Activated CD8-positive, alpha-beta T cell treated with anti-CD3 and anti-CD28 coated beads for 36 hours (primary cell): ENCODE measurements around the gene CABP7. TPM values are rescaled to one million over a fixed set of nuclear protein-coding genes. Genes with fewer than 3 reads are reported as not detected.

Experiments used
- ATAC-seq: fragments of 200-7000 bp; cut with Tn5 transposase; one replicate; pipeline ENCODE4 v1.10.0; 2021; ENCODE audit warnings: mild to moderate bottlenecking, moderate library complexity
- CTCF ChIA-PET: fragments of 350-600 bp; sonication (Branson Sonifier 250); formaldehyde crosslinking; loops from one replicate; lab custom pipeline; 2021; ENCODE audit warnings: antibody characterized with exemption; lab: Charles Lee
- POLR2A ChIA-PET: fragments of 350-600 bp; sonication (Branson Sonifier 250); formaldehyde crosslinking; loops from one replicate; lab custom pipeline; 2021; ENCODE audit warnings: antibody characterized with exemption; lab: Charles Lee
- DNase-seq: peaks from one replicate; pipeline ENCODE4 v3.0.0-alpha.2; 2020
- H3K27ac Mint-ChIP-seq: one replicate; pipeline ENCODE4 v1.8.0; 2021; ENCODE audit warnings: mild to moderate bottlenecking, mixed read lengths
- H3K27me3 Mint-ChIP-seq: one replicate; pipeline ENCODE4 v1.8.0; 2021; ENCODE audit warnings: mixed read lengths
- H3K36me3 Mint-ChIP-seq: one replicate; pipeline ENCODE4 v1.8.0; 2021; ENCODE audit warnings: low read depth, mixed read lengths
- H3K4me1 Mint-ChIP-seq: one replicate; pipeline ENCODE4 v1.8.0; 2021; ENCODE audit warnings: low read depth, mixed read lengths
- H3K4me3 Mint-ChIP-seq: one replicate; pipeline ENCODE4 v1.8.0; 2021; ENCODE audit warnings: mild to moderate bottlenecking, moderate library complexity, mixed read lengths
- H3K9me3 Mint-ChIP-seq: one replicate; pipeline ENCODE4 v1.8.0; 2021; ENCODE audit warnings: mixed read lengths
- intact Hi-C: fragments of 100-400 bp; cut with micrococcal nuclease; formaldehyde crosslinking; loops from one replicate; pipeline ENCODE4 v1.10.0; 2022
- total RNA-seq, 2 experiments: library from RNA; stranded (reverse); gene quantifications; one replicate each; pipeline ENCODE4 v1.2.3, GENCODE V29; 2021
- TF ChIP-seq, protein P1 (sequence below): fragments of 200-600 bp; IDR thresholded peaks from one replicate; pipeline ENCODE4 v1.8.0; 2022; ENCODE audit warnings: antibody characterized with exemption, mild to moderate bottlenecking

The CABP7 gene
- total RNA-seq, 2 experiments from 2014 or later: 0.09 TPM; not detected in 1

DNA sequence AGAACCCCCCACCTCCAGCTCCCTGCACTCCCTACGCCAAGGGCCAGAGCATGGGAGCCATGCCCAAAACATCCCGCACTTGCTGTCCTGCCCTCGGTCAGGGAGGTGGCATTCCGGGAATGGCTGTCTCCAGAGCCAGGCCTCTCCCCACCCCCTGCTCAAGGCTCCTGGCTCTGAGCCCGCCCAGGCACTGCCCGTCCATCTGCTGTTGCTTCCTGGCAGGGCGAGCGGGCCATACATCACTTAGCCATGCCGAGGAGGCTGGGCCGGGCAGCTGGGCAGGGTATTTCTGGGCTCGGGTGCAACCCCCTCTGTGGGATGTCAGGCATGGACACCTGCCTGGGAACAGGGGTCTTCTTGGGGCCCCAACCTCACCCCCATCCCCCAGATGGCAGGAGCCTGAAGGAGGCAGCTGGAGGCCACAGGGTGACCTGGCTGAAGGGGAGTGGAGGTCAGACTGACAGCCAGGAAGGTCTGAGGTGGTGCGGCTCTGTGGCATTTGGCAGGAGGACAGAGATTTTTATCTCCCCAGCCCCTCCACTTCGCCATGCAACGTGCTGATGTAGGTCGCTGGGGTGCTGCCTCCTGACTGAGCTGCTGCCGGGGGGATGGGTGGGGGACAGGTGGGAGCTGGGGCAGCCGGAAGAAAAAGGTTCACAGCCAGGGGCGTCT is 8.7 kb upstream of the CABP7 start:
- Mint-ChIP-seq H3K27me3 (peaks cover 4% of the 10 kb centered on the region), H3K4me1 (no peaks in the 10 kb centered on the region), H3K36me3 (no peaks in the 10 kb centered on the region), H3K9me3 (no peaks in the 10 kb centered on the region), H3K27ac (no peak overlapping the region), H3K4me3 (no peak overlapping the region)
- DNase-seq (no peak), ATAC-seq (no peak)
- ChIA-PET POLR2A (no interaction called here), CTCF (interaction anchor here (0.9 kb wide), 1 partner anchor 294 kb away, joined by 3 read pairs; no protein-coding TSS in a partner anchor)
- TF ChIP-seq, protein P1, sequence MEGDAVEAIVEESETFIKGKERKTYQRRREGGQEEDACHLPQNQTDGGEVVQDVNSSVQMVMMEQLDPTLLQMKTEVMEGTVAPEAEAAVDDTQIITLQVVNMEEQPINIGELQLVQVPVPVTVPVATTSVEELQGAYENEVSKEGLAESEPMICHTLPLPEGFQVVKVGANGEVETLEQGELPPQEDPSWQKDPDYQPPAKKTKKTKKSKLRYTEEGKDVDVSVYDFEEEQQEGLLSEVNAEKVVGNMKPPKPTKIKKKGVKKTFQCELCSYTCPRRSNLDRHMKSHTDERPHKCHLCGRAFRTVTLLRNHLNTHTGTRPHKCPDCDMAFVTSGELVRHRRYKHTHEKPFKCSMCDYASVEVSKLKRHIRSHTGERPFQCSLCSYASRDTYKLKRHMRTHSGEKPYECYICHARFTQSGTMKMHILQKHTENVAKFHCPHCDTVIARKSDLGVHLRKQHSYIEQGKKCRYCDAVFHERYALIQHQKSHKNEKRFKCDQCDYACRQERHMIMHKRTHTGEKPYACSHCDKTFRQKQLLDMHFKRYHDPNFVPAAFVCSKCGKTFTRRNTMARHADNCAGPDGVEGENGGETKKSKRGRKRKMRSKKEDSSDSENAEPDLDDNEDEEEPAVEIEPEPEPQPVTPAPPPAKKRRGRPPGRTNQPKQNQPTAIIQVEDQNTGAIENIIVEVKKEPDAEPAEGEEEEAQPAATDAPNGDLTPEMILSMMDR: no peak
- intact Hi-C loops: no loop called here

DNA sequence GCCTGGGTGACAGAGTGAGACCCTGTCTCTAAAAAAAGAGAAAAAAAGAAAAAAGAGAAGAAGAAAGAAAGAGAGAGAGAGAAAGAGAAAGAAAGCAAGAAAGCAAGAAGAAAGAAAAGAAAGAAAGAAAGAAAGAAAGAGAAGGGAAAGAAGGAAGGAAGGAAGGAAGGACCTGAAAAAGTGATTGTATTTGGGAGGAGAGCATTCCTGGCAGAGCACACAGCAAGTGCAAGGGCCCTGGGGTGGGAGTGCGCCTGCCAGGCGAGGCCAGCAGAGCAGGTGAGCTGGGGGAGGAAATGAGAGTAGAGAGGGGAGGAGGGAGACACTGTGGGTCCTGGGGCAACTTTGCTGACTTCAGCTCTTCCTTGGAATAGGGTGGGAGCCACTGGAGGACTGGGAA is 7.7 kb upstream of the CABP7 start:
- Mint-ChIP-seq H3K36me3 (no peaks in the 10 kb centered on the region), H3K4me1 (no peaks in the 10 kb centered on the region), H3K9me3 (no peaks in the 10 kb centered on the region), H3K27ac (no peak overlapping the region), H3K27me3 (peaks cover 13% of the 10 kb centered on the region), H3K4me3 (no peak overlapping the region)
- no peak for DNase-seq
- ChIA-PET POLR2A (no interaction called here), CTCF (interaction anchor here (0.9 kb wide), 1 partner anchor 293 kb away, joined by 3 read pairs; no protein-coding TSS in a partner anchor)
- TF ChIP-seq, protein P1: no peak
- intact Hi-C loops: no loop called here
- ATAC-seq: no peak

DNA sequence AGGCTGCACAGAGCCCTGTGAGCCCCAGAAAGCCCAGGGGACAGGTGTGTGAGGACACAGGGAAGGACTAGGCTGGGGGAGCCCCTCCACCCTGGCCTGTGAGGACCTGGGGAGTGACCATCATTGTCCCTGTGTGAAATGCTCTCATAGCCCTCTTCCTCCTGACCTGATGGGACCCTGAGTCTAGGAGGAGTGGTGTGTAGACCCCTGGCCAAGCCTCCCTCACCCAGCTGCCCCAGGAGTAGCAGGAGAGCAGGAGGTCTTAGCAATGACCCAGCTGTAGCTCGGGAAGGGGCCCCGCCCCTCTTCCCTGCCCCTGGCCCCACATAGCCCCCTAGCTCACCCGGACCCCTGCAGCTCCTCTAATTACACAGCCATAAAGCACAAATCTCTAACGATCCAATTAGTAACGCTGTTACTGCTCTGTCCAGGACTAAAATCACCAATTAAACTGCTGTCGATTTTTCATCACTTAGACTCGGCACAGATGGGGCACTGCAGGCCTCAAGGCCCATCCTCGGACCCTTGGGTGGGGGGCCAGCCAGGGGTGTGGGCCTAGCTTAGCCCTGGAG is 6.6 kb upstream of the CABP7 start:
- intact Hi-C loops: no loop called here
- CTCF ChIA-PET: no interaction called here
- POLR2A ChIA-PET: no interaction called here
- H3K36me3 Mint-ChIP-seq: no peaks in the 10 kb centered on the region
- no peaks in the 10 kb centered on the region for H3K9me3 Mint-ChIP-seq
- no peak overlapping the region for H3K27ac Mint-ChIP-seq
- ATAC-seq: no peak
- no peak for DNase-seq
- H3K27me3 Mint-ChIP-seq: peaks cover 18% of the 10 kb centered on the region
- H3K4me1 Mint-ChIP-seq: no peaks in the 10 kb centered on the region
- no peak overlapping the region for H3K4me3 Mint-ChIP-seq
- TF ChIP-seq, protein P1: no peak

DNA sequence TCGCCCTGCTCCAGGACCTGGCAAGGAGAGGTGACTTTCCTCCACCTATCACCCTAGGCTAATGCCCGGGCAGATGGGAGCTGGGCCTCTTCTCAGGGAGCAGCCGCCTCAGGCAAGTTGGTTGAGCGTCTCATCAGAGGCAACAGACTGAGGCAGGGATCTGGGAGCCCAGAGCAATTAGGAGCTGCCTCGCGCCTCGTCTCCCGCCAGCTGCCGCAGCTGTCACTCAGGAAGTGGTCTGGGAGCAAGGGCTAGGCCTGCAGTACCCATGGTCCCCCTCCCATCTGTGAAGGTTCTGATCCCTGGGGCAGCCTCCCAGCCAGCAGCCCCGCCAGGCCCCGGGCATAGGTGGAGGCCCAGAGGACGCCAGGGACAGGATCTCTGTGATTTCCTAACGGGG is 4.6 kb upstream of the CABP7 start:
- TF ChIP-seq, protein P1: no peak
- peaks cover 32% of the 10 kb centered on the region for H3K27me3 Mint-ChIP-seq
- intact Hi-C loops: no loop called here
- ChIA-PET CTCF (no interaction called here), POLR2A (interaction anchor here (0.6 kb wide), 1 partner anchor 13 kb away, joined by 3 read pairs; no protein-coding TSS in a partner anchor)
- H3K4me1 Mint-ChIP-seq: peaks cover 3% of the 10 kb centered on the region
- no peak for DNase-seq
- H3K9me3 Mint-ChIP-seq: no peaks in the 10 kb centered on the region
- no peak overlapping the region for H3K4me3 Mint-ChIP-seq
- no peak for ATAC-seq
- no peaks in the 10 kb centered on the region for H3K36me3 Mint-ChIP-seq
- H3K27ac Mint-ChIP-seq: no peak overlapping the region

DNA sequence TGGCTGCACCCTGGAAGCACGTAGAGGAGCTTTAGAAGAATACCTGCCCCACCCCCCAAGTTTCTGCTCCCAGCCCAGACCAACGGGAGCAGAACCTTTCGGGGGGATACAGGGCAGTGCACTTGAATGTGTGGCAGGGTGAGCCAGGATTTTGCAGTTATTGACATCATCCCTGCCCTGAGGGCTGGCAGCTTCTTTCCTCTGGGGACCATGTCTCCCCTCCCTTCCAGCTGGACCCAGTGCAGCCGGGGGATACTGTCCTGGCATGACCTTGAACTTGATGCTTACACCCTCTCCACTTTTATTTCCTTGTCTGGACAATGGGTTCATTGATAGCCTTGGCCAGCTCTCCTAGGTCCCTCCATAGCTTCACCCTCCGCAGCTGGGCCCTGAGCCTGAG is 4.1 kb upstream of the CABP7 start:
- ChIA-PET CTCF (no interaction called here), POLR2A (no interaction called here)
- Mint-ChIP-seq H3K36me3 (no peaks in the 10 kb centered on the region), H3K4me1 (peaks cover 3% of the 10 kb centered on the region), H3K4me3 (no peak overlapping the region), H3K27me3 (peaks cover 32% of the 10 kb centered on the region), H3K9me3 (no peaks in the 10 kb centered on the region), H3K27ac (no peak overlapping the region)
- DNase-seq (no peak), ATAC-seq (no peak)
- intact Hi-C loops: no loop called here
- TF ChIP-seq, protein P1: no peak
